PC-3 (cell line): Measurements from ENCODE around the gene KLK14. TPM values are rescaled to one million over a fixed set of nuclear protein-coding genes. Genes with fewer than 3 reads are reported as not detected.

Source experiments
- ATAC-seq: fragments of 200-7000 bp; cut with Tn5 transposase; 2 replicates; pipeline ENCODE4 v1.9.1; 2020; ENCODE audit warnings: mild to moderate bottlenecking, moderate library complexity
- BruUV-seq: library from RNA; stranded (reverse); fragments of 400-500 nt; replicated peaks from 2 replicates; lab custom pipeline; 2021; lab: Mats Ljungman, UMichigan
- CTCF ChIA-PET: fragments of 300-600 bp; sonication (Branson Sonifier 250); formaldehyde crosslinking; loops from one replicate; lab custom pipeline; 2022; ENCODE audit warnings: antibody characterized with exemption; lab: Charles Lee
- POLR2A ChIA-PET: fragments of 300-600 bp; sonication (Branson Sonifier 250); formaldehyde crosslinking; loops from one replicate; lab custom pipeline; 2022; ENCODE audit warnings: antibody characterized with exemption; ENCODE audit not compliant: unreplicated experiment; lab: Charles Lee
- DNase-seq: peaks from one replicate; pipeline ENCODE4 v3.0.0-alpha.2; 2015
- H2AFZ ChIP-seq: fragments of 300-600 bp; sonication (generic); 2 replicates; pipeline ENCODE4 v1.6.0; 2016; ENCODE audit warnings: antibody characterized with exemption, low read length
- H3F3A ChIP-seq: fragments of 300-600 bp; sonication (generic); one replicate; pipeline ENCODE4 v1.6.0; 2017; ENCODE audit warnings: antibody characterized with exemption, low read length, control low read depth, mild to moderate bottlenecking; ENCODE audit not compliant: unreplicated experiment
- H3K27ac ChIP-seq: fragments of 300-600 bp; sonication (generic); 2 replicates; pipeline ENCODE4 v1.5.1; 2016; ENCODE audit warnings: mild to moderate bottlenecking, low read length
- H3K27me3 ChIP-seq: fragments of 300-600 bp; sonication (generic); 2 replicates; pipeline ENCODE4 v1.6.1; 2016; ENCODE audit warnings: low read length, mixed read lengths
- H3K36me3 ChIP-seq: fragments of 300-600 bp; sonication (generic); 2 replicates; pipeline ENCODE4 v1.6.1; 2016; ENCODE audit warnings: low read depth, mixed run types, low read length, mixed read lengths
- H3K4me1 ChIP-seq: fragments of 300-600 bp; sonication (generic); 2 replicates; pipeline ENCODE4 v1.5.1; 2016; ENCODE audit warnings: low read length; ENCODE audit not compliant: insufficient read depth
- H3K4me2 ChIP-seq: fragments of 300-600 bp; sonication (generic); 2 replicates; pipeline ENCODE4 v1.6.0; 2016; ENCODE audit warnings: low read length
- H3K4me3 ChIP-seq: fragments of 300-600 bp; sonication (generic); 2 replicates; pipeline ENCODE4 v1.5.1; 2016; ENCODE audit warnings: mild to moderate bottlenecking, low read length, mixed read lengths
- H3K79me2 ChIP-seq: fragments of 300-600 bp; sonication (generic); 2 replicates; pipeline ENCODE4 v1.6.1; 2017; ENCODE audit warnings: low read length, mixed read lengths
- H3K9ac ChIP-seq: fragments of 300-600 bp; sonication (generic); 2 replicates; pipeline ENCODE4 v1.6.0; 2016; ENCODE audit warnings: mild to moderate bottlenecking, low read length
- H3K9me2 ChIP-seq: fragments of 300-600 bp; sonication (generic); replicated peaks from 2 replicates; pipeline ENCODE4 v1.6.1; 2016; ENCODE audit warnings: mixed run types, low read length, mixed read lengths
- H3K9me3 ChIP-seq: fragments of 300-600 bp; sonication (generic); 2 replicates; pipeline ENCODE4 v1.6.1; 2016; ENCODE audit warnings: low read length, mixed read lengths
- H4K20me1 ChIP-seq: fragments of 300-600 bp; sonication (generic); 2 replicates; pipeline ENCODE4 v1.6.1; 2016; ENCODE audit warnings: low read length, mixed read lengths
- EZH2 ChIP-seq: fragments of 300-600 bp; sonication (generic); IDR thresholded peaks from one replicate; pipeline ENCODE4 v1.6.1; 2017; ENCODE audit warnings: antibody characterized with exemption, mild to moderate bottlenecking, low read length; ENCODE audit not compliant: unreplicated experiment
- EZH2phosphoT487 ChIP-seq: fragments of 300-600 bp; sonication (generic); IDR thresholded peaks from 2 replicates; pipeline ENCODE4 v1.6.1; 2018; ENCODE audit warnings: mild to moderate bottlenecking, antibody characterized with exemption, low read length, borderline replicate concordance
- intact Hi-C: fragments of 100-400 bp; cut with micrococcal nuclease; formaldehyde crosslinking; loops from 2 replicates; pipeline ENCODE4 v1.9.0; 2023
- total RNA-seq: library from RNA; depleted of rRNA; stranded (reverse); fragments of >200 nt; gene quantifications from 2 replicates; pipeline ENCODE4 v1.2.3, GENCODE V29; 2014
- TF ChIP-seq, protein P1 (sequence below): fragments of 300-600 bp; sonication (generic); conservative IDR thresholded peaks from 2 replicates; pipeline ENCODE4 v1.5.1; 2017; ENCODE audit warnings: antibody characterized with exemption, low read depth, mild to moderate bottlenecking, low read length

The KLK14 gene
- total RNA-seq, 1 experiment from 2014 or later, result not detected

DNA sequence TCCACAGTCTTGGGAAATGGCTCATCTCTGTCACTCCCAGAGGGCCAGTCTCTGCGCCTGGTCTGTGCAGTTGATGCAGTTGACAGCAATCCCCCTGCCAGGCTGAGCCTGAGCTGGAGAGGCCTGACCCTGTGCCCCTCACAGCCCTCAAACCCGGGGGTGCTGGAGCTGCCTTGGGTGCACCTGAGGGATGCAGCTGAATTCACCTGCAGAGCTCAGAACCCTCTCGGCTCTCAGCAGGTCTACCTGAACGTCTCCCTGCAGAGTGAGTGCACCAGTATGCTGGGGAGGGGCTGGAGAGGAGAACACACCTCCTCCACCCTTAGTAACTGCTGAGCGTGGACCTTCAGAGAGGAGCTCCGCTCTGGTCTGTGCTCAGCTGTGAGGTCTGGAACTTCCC lies 44.3 kb upstream of the KLK14 start:
- Histone ChIP-seq H3K36me3 (no peaks in the 10 kb centered on the region), H2AFZ (no peak overlapping the region), H3K4me1 (peaks cover 25% of the 10 kb centered on the region), H3K27ac (no peak overlapping the region), H3K79me2 (no peaks in the 10 kb centered on the region), H3K9ac (no peak overlapping the region), H3K27me3 (no peaks in the 10 kb centered on the region), H4K20me1 (no peaks in the 10 kb centered on the region), H3K9me2 (no peaks in the 10 kb centered on the region), H3K9me3 (no peaks in the 10 kb centered on the region), H3K4me2 (0 out of 2 replicates have a peak overlapping the region, but pooled peaks have one; percentile 37), H3K4me3 (no peak overlapping the region), H3F3A (no peaks in the 10 kb centered on the region)
- no peak for ATAC-seq
- BruUV-seq, result no TSS peak
- TF ChIP-seq, protein P1, sequence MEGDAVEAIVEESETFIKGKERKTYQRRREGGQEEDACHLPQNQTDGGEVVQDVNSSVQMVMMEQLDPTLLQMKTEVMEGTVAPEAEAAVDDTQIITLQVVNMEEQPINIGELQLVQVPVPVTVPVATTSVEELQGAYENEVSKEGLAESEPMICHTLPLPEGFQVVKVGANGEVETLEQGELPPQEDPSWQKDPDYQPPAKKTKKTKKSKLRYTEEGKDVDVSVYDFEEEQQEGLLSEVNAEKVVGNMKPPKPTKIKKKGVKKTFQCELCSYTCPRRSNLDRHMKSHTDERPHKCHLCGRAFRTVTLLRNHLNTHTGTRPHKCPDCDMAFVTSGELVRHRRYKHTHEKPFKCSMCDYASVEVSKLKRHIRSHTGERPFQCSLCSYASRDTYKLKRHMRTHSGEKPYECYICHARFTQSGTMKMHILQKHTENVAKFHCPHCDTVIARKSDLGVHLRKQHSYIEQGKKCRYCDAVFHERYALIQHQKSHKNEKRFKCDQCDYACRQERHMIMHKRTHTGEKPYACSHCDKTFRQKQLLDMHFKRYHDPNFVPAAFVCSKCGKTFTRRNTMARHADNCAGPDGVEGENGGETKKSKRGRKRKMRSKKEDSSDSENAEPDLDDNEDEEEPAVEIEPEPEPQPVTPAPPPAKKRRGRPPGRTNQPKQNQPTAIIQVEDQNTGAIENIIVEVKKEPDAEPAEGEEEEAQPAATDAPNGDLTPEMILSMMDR, result no peak
- no peak for TF ChIP-seq EZH2phosphoT487
- TF ChIP-seq EZH2, result no peak
- DNase-seq, result no peak
- CTCF ChIA-PET, result no interaction called here
- intact Hi-C loops, result no loop called here
- POLR2A ChIA-PET, result interaction anchor here (0.5 kb wide), 1 partner anchor 452 kb away, joined by 7 read pairs; no protein-coding TSS in a partner anchor

DNA sequence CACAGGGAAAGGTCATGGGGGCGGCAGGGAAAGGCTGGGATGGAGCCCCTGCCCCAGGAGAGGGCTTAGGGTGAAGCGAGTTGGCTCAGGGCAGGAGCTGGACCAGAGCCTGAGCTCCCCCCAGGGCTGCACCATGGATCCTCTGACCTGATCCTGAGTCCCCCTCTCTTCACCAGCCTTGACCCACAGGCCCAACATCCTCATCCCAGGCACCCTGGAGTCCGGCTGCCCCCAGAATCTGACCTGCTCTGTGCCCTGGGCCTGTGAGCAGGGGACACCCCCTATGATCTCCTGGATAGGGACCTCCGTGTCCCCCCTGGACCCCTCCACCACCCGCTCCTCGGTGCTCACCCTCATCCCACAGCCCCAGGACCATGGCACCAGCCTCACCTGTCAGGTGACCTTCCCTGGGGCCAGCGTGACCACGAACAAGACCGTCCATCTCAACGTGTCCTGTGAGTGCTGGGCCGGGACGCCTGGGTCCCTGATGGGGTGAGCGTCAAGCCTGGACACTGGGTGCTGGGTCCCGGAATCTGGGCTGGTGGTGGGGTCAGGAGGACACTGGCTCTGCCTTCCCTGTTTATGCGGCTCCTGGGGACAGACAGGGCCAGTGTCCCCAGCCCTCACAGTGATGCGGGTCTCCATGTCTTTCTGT lies 42.9 kb upstream of the KLK14 start:
- intact Hi-C loops, result no loop called here
- Histone ChIP-seq H3F3A (no peaks in the 10 kb centered on the region), H3K4me3 (no peak overlapping the region), H3K4me2 (no peak overlapping the region), H3K9me3 (no peaks in the 10 kb centered on the region), H3K27me3 (no peaks in the 10 kb centered on the region), H2AFZ (no peak overlapping the region), H3K79me2 (no peaks in the 10 kb centered on the region), H3K9ac (no peak overlapping the region), H4K20me1 (no peaks in the 10 kb centered on the region), H3K27ac (no peak overlapping the region), H3K36me3 (no peaks in the 10 kb centered on the region), H3K9me2 (no peaks in the 10 kb centered on the region), H3K4me1 (peaks cover 25% of the 10 kb centered on the region)
- ChIA-PET POLR2A (no interaction called here), CTCF (no interaction called here)
- DNase-seq (no peak), ATAC-seq (no peak)
- BruUV-seq, result no TSS peak
- TF ChIP-seq EZH2, result no peak
- no peak for TF ChIP-seq EZH2phosphoT487
- TF ChIP-seq, protein P1, result no peak

DNA sequence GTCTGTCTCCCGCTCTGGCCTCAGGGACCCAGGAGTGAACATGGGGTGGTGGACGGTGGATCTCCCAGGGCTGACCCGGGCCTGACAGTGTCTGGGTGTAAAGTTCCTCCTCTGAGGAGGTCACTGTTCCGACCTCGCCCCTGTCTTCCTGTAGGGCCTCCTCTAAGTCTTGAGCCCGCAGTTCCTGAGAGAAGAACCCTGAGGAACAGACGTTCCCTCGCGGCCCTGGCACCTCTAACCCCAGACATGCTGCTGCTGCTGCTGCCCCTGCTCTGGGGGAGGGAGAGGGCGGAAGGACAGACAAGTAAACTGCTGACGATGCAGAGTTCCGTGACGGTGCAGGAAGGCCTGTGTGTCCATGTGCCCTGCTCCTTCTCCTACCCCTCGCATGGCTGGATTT lies 42.0 kb upstream of the KLK14 start, which contains the start of gene SIGLEC9:
SIGLEC9 (plus strand) TSS at position 178 of the 400 bp plus-strand sequence; CDS start at position 247, 69 bp downstream.
- no peak within 1 kb of the TSS for H3K9ac ChIP-seq
- peaks cover 25% of the 10 kb centered on the region for H3K4me1 ChIP-seq
- no peaks in the 10 kb centered on the region for H3K36me3 ChIP-seq
- no peaks in the 10 kb centered on the region for H3K9me2 ChIP-seq
- H3K27ac ChIP-seq, result no peak within 1 kb of the TSS
- TF ChIP-seq EZH2phosphoT487, result no peak
- no peak for TF ChIP-seq EZH2
- TF ChIP-seq, protein P1, result no peak
- DNase-seq (no peak), ATAC-seq (no peak)
- CTCF ChIA-PET, result no interaction called here
- H4K20me1 ChIP-seq, result no peaks in the 10 kb centered on the region
- no peak within 1 kb of the TSS for H2AFZ ChIP-seq
- no peaks in the 10 kb centered on the region for H3K9me3 ChIP-seq
- H3K4me2 ChIP-seq, result no peak within 1 kb of the TSS
- no peak within 1 kb of the TSS for H3K4me3 ChIP-seq
- no peaks in the 10 kb centered on the region for H3K27me3 ChIP-seq
- POLR2A ChIA-PET, result no interaction called here
- H3K79me2 ChIP-seq, result no peaks in the 10 kb centered on the region
- no TSS peak for BruUV-seq
- intact Hi-C loops, result no loop called here
- no peaks in the 10 kb centered on the region for H3F3A ChIP-seq
